HEK293T (cell line): ENCODE results near the gene HPS1.

Source experiments
- BHLHE40 ChIP-seq: fragments of 450-650 bp; IDR thresholded peaks from 2 replicates; pipeline ENCODE4 v1.6.1; 2016; ENCODE audit warnings: mild to moderate bottlenecking, moderate library complexity, borderline replicate concordance
- CTBP1 ChIP-seq: fragments of 450-650 bp; IDR thresholded peaks from 2 replicates; pipeline ENCODE4 v1.6.1; 2016; ENCODE audit warnings: borderline replicate concordance
- ELF4 ChIP-seq: fragments of 450-650 bp; IDR thresholded peaks from 2 replicates; pipeline ENCODE4 v1.6.1; 2017; ENCODE audit warnings: antibody characterized with exemption
- FOXK2 ChIP-seq: fragments of 450-650 bp; IDR thresholded peaks from 2 replicates; pipeline ENCODE4 v1.6.1; 2016; ENCODE audit warnings: mild to moderate bottlenecking
- L3MBTL2 ChIP-seq: fragments of 450-650 bp; conservative IDR thresholded peaks from 2 replicates; pipeline ENCODE4 v1.6.1; 2016; ENCODE audit warnings: mild to moderate bottlenecking
- NFRKB ChIP-seq: fragments of 450-650 bp; IDR thresholded peaks from 2 replicates; pipeline ENCODE4 v1.6.1; 2016; ENCODE audit warnings: mild to moderate bottlenecking, moderate library complexity
- SP1 ChIP-seq: fragments of 450-650 bp; IDR thresholded peaks from 2 replicates; pipeline ENCODE4 v1.6.1; 2017
- ZNF384 ChIP-seq: fragments of 450-650 bp; IDR thresholded peaks from 2 replicates; pipeline ENCODE4 v1.6.1; 2016

DNA sequence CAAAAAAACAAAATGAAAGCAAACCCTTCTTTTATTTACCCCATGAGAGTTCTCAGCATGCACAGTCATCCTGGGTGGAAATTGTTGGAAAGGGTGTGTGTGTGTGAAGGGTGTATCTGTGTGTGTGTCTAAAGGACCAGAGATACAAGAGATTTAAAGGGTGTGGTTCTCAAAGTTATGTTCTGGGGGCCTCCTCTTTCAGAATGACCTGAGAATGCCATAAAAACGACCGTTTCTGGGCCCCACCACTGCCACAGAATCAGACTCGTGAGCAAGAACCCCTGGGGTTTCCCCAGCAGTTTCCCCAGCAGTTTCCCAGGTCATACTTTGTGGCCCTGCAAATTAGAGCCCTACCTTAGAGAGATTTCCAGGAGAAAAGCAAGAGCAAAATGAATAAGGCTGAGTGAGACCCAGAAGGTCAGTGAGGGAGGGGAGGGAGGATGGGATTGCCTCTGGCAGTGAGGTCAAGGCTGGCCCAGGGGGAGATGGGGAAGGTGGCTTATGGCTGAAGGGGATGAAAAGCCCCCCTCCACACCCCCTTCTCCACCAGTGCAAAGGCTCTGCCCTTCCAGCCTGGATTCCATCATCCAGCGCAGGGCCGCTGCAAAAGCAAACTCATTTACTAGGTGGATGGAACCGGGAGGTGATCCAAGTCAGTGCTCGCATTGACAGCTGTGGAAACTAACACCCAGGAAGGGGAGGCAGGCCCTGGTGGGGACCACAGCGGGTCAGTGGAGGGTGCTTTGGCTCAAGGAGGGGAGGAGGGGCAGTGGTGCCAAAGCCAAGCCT, 42.0 kb downstream of the HPS1 start:
- TF ChIP-seq CTBP1 = no peak
- no peak for TF ChIP-seq NFRKB
- no peak for TF ChIP-seq ZNF384
- TF ChIP-seq ELF4 = no peak
- TF ChIP-seq SP1 = no peak
- no peak for TF ChIP-seq L3MBTL2
- TF ChIP-seq BHLHE40 = no peak
- no peak for TF ChIP-seq FOXK2
